GM10266 (cell line): ENCODE measurements around the gene RPLP1.

ENCODE experiments used
- DNase-seq: peaks from one replicate; pipeline ENCODE4 v3.0.0; 2012; ENCODE audit errors: extremely low spot score
- TF ChIP-seq, protein P1 (sequence below): IDR thresholded peaks from 2 replicates; pipeline ENCODE4 v1.5.1; 2012; ENCODE audit warnings: mild to moderate bottlenecking, low read depth; ENCODE audit not compliant: control insufficient read depth, insufficient read depth; ENCODE audit errors: missing control alignments

RPLP1 gene

DNA sequence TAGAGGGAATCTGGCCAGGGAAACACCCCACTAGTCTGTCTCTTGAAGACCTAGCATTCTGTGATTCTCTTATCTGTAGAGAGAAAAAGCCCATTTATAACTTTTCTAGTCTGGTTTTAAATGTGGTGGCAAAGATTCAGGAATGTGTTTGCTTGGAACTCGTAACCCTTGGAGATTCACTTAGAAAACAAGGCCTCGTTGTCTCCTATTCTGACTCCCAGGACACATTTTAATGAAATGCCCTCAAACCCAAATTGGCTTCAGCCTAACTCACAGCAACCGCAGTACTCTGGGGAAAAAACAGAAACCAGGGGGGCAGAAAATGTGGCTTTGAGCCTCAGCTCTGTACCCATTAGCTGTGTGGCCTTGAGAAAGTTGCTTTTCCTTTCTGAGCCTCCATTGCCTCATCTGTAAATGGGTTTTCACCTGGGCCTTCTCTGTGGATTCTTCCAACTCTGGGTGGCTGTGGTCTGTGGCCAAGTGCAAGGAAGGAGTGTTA lies 36.5 kb downstream of the RPLP1 start:
- no peak for DNase-seq
- TF ChIP-seq, protein P1, sequence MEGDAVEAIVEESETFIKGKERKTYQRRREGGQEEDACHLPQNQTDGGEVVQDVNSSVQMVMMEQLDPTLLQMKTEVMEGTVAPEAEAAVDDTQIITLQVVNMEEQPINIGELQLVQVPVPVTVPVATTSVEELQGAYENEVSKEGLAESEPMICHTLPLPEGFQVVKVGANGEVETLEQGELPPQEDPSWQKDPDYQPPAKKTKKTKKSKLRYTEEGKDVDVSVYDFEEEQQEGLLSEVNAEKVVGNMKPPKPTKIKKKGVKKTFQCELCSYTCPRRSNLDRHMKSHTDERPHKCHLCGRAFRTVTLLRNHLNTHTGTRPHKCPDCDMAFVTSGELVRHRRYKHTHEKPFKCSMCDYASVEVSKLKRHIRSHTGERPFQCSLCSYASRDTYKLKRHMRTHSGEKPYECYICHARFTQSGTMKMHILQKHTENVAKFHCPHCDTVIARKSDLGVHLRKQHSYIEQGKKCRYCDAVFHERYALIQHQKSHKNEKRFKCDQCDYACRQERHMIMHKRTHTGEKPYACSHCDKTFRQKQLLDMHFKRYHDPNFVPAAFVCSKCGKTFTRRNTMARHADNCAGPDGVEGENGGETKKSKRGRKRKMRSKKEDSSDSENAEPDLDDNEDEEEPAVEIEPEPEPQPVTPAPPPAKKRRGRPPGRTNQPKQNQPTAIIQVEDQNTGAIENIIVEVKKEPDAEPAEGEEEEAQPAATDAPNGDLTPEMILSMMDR = no peak

DNA sequence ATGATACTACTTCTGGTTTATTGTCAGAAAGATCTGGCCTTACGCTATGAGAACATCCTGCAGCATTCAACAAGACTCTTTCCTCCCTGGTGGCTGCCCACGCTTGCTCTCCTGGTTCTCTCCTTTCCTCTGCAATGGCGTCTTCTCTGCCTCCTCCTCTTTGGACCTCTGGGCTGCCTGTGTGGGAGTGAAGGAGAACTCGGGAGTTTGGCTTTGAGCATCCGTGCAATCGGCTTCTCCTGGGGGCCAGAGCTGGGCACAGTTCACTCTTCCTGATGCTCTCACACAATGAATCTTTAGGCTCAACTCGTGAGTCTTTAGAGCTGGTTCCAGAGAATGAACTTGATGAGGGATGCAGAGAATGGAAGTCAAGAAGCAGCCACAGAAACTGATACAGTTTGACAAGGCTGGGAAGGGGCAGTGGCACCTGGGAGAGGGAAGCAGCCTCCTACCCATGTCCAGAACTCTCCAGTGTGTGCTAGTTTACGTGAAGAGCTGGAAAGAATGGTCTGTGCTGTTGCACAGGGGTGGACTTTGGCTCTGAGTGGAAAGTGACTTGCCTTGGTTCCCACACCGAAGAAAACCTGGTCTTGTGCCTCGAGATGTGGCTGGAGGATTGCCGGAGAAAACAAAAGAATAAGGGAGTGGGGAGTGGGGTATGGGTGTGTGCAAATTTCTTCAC lies 37.9 kb downstream of the RPLP1 start:
- no peak for DNase-seq
- TF ChIP-seq, protein P1 = no peak

DNA sequence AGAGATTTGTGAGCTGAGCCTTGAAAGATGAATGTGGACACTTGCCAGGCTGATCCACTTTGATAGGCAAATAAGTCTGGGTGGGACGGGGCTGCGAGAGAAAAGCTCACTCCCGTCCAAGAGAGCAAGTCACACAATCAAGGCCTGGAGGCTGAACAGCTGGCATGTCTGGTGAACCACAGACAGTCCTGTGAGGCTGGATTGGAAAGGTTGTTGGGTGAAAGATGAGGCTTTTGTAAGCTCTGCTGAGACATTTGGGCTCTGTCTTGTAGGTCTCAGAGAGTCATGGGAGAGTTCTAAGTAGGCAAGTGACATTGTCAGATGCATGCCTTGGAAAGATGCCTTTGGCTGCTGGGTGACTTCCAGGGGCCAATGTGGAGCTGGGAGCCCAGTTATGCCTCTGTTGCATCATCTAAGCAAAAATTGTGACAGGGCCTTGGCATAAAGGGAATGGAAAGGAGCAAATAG lies 38.5 kb downstream of the RPLP1 start:
- TF ChIP-seq, protein P1 = no peak
- no peak for DNase-seq

DNA sequence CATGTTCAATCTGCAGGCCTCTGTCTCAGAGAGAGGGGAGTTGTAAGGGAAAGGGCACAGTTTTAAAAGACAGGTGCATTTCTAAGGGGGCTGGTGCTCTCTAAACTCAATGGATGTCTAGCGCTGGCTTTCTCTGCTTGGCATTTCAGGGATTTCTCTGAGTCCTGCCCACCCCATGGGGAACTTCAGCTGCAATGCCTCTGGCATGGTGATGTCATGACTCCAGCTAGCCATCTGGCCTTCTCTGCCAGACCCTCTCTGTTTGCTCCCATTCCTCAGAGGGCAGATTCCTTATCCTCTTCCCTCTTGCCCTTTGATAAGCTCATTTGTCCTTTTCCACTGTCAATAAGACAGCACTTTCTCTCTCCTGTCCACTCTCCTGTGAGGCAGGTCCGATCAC lies 40.8 kb downstream of the RPLP1 start:
- TF ChIP-seq, protein P1 = no peak
- DNase-seq = no peak

DNA sequence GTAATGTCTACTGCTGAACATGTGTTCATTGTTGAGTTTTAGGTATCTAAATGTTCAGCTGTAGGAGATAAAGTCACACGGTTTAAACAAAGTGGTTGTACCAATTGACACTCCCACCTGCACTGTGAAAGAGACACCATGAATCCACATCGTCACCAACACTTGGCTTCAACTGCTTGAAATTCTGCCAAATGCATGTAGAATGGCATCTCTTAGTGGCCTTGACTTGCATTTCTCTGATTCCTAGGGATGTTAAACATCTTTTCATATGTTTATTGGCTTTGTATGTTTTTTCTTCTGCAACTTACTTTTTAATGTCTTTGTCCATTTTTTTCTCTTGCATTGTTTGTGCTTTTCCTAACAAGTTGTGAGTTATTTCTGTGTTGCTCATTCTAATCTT lies 43.4 kb downstream of the RPLP1 start:
- TF ChIP-seq, protein P1 = no peak
- no peak for DNase-seq

DNA sequence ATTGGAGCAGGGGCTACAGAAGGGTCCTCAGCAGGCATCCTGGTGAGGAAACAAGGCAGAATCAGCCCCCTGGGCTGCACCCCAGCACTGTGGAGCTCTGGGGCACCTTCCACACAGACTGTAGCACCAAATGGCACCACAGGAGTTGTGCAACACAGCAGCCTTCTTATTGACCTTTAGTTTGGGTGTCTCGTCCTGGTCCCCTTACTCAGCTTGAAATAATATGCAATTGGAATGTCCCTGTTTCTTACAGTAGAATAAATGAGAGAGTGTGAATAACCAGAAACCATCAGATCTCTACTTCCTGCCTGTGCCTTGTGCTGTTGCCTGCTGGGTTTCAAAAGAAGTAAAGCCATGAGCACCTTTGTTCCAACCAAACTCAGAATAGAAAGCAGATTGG lies 44.5 kb downstream of the RPLP1 start:
- no peak for DNase-seq
- TF ChIP-seq, protein P1 = no peak

DNA sequence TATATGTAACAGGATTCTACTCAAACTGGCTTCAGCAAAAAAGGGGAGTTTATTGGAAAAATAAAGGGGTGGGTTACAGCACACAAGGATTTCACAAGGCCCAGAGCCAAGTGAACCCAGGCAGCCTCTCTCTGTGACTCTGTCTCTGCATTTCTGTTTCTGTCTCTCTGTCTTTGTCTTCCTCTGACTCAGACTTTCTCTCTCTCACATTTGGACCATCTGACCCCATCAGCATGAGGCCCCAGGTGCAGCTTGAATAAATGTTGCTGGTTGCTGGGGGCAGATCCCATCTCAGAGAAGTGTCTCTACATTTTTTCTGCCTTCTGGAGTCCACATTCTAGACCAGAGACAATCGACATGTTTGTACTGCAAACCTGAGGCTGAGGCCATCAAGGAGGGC lies 45.0 kb downstream of the RPLP1 start:
- TF ChIP-seq, protein P1 = no peak
- DNase-seq = no peak
